T-helper 1 cell treated with Interleukin-12 subunit alpha and Interleukin-12 subunit beta and Interleukin-4 antibody, amounts not matched to agents 30 ng/mL and 1 ng/mL, for 36 hours (primary cell): ENCODE measurements around the gene ADGRG3. TPM values are rescaled to one million over a fixed set of nuclear protein-coding genes. Genes with fewer than 3 reads are reported as not detected.

ENCODE experiments used
- intact Hi-C: fragments of 100-400 bp; cut with micrococcal nuclease; formaldehyde crosslinking; loops from one replicate; pipeline ENCODE4 v1.15.1; 2024
- total RNA-seq: library from RNA; stranded (reverse); gene quantifications from 2 replicates; pipeline ENCODE4 v1.2.3, GENCODE V29; 2022

The ADGRG3 gene
- total RNA-seq, 1 donor from 2014 or later = not detected

- intact Hi-C loops = no loop called here
These were observed 36.9 kb upstream of the ADGRG3 start for GRCh38 chr16:57630931-57631845.

GRCh38 chr16:57632568-57632967 lies 35.5 kb upstream of the ADGRG3 start:
- intact Hi-C loops = no loop called here

GRCh38 chr16:57633383-57634064 lies 34.6 kb upstream of the ADGRG3 start:
- intact Hi-C loops = no loop called here

GRCh38 chr16:57634171-57634570 lies 33.9 kb upstream of the ADGRG3 start:
- intact Hi-C loops = no loop called here

- intact Hi-C loops = no loop called here
These were observed 32.6 kb upstream of the ADGRG3 start for GRCh38 chr16:57635266-57636097.

- intact Hi-C loops = no loop called here
These were observed 31.9 kb upstream of the ADGRG3 start for GRCh38 chr16:57636184-57636583.

GRCh38 chr16:57637020-57637419 lies 31.1 kb upstream of the ADGRG3 start:
- intact Hi-C loops = no loop called here

GRCh38 chr16:57637424-57637823 lies 30.7 kb upstream of the ADGRG3 start:
- intact Hi-C loops = no loop called here

- intact Hi-C loops = no loop called here
These were observed 30.1 kb upstream of the ADGRG3 start for GRCh38 chr16:57637965-57638364.

- intact Hi-C loops = no loop called here
These were observed 29.7 kb upstream of the ADGRG3 start for GRCh38 chr16:57638381-57638780.

- intact Hi-C loops = no loop called here
These were observed 28.8 kb upstream of the ADGRG3 start for GRCh38 chr16:57639172-57639887.

GRCh38 chr16:57640185-57640584 lies 27.9 kb upstream of the ADGRG3 start:
- intact Hi-C loops = loop anchor here (2.0 kb wide), 1 partner anchor 17 kb away; no protein-coding TSS in a partner anchor

- intact Hi-C loops = loop anchor here (2.0 kb wide), 1 partner anchor 18 kb away; no protein-coding TSS in a partner anchor
These were observed 27.5 kb upstream of the ADGRG3 start for GRCh38 chr16:57640612-57641011.

GRCh38 chr16:57642160-57643135 lies 25.7 kb upstream of the ADGRG3 start:
- intact Hi-C loops = no loop called here

GRCh38 chr16:57643147-57643874 lies 24.8 kb upstream of the ADGRG3 start:
- intact Hi-C loops = no loop called here

GRCh38 chr16:57643910-57644309 lies 24.2 kb upstream of the ADGRG3 start:
- intact Hi-C loops = no loop called here

GRCh38 chr16:57644383-57645014 lies 23.6 kb upstream of the ADGRG3 start:
- intact Hi-C loops = no loop called here

GRCh38 chr16:57645169-57645568 lies 22.9 kb upstream of the ADGRG3 start:
- intact Hi-C loops = no loop called here
